Measurements from ENCODE around the gene DHRS13.
A peak's percentile ranks its signal among the peaks of the same experiment; 100 is the strongest.

Gene DHRS13, protein sequence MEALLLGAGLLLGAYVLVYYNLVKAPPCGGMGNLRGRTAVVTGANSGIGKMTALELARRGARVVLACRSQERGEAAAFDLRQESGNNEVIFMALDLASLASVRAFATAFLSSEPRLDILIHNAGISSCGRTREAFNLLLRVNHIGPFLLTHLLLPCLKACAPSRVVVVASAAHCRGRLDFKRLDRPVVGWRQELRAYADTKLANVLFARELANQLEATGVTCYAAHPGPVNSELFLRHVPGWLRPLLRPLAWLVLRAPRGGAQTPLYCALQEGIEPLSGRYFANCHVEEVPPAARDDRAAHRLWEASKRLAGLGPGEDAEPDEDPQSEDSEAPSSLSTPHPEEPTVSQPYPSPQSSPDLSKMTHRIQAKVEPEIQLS

DNA sequence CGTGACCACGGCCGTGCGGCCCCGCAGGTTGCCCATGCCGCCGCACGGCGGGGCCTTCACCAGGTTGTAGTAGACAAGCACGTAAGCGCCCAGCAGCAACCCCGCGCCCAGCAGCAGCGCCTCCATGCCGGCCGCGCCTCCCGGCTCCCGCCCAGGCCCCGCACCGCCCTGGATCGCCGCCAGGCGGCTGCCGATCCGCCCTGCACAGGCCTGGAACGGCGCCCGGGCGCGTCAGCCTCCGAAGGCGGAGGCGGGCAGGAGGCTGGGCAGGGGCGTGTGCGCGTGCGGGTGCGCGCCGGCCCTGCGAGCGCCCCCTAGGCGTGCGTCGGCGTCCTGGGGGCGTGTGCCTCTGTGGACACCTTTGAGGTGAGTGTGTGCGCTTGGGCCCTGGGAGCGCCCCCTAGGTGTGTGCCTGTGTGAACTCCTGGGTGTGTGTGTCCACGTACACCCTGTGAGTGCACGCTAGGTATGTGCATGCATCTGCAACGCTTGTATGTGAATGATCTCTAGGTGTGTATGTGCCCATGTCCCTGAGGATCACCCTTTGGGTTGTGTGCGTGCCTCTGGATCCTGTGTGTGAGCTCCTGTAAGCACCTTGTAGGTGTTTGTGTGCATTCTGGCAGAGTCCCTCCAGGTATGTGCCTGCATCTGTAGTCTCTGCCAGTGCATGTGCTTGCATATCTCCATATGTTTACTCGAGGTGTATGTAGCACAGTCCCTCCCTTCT is at the start of gene DHRS13:
Gene DHRS13 (minus strand): TSS at position 261 of the 727 bp plus-strand sequence. CDS start 135 bp downstream, at position 126.
- no peak for DNase-seq

DNA sequence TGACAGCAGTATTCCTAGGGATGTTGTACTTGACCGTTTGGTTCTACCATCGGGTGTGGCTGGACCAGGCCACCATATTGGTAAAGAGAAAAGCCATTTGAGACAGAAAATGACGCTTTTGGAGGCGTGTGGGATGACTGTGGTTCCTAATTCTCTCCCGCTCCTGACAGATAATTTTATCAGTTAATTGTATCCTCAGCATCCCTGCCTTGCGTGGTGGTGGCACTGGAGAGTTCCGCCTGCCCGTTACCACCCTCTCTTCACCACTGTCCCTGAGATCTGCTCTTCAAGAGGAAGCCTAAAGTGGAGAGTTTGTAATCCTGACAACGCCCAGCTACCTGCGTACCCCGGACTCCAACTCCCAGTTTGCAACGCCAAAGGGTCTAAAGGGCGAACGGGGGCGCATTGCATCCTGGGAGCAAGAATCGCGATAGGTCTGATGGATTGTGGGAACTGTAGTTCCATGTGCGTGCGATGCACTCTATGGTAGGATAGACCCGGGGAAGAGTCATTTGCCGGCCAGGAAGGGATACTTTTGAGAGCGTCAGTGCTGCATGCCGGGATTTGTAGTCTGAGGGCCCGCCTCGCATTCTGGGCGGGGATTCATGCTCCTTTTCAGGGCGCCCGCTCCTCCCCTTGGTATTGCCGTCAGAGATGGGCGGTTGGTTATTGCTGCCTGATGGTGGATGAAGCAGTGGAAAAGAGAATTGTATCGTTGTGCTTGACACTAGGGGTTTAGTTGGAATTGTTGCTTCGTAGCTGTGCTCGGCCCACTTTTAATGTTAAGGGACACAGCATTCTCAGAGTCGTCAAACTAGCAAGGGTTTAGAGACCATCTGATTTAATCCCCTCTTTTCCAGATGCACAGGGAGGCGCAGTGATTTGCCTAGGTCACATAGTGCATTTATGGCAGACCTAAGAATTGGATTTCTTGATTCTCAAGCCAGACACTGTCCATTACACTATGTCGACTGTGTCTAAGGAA is 49.4 kb upstream of the DHRS13 start:
- DNase-seq = peak; percentile 100

GRCh38 chr17:28951428-28951990 is 48.6 kb upstream of the DHRS13 start, which contains the start of gene PHF12:
PHF12 (minus strand) TSS chr17:28951518; CDS start chr17:28950960, 558 bp downstream.
- peak; percentile 99 for DNase-seq

DNA sequence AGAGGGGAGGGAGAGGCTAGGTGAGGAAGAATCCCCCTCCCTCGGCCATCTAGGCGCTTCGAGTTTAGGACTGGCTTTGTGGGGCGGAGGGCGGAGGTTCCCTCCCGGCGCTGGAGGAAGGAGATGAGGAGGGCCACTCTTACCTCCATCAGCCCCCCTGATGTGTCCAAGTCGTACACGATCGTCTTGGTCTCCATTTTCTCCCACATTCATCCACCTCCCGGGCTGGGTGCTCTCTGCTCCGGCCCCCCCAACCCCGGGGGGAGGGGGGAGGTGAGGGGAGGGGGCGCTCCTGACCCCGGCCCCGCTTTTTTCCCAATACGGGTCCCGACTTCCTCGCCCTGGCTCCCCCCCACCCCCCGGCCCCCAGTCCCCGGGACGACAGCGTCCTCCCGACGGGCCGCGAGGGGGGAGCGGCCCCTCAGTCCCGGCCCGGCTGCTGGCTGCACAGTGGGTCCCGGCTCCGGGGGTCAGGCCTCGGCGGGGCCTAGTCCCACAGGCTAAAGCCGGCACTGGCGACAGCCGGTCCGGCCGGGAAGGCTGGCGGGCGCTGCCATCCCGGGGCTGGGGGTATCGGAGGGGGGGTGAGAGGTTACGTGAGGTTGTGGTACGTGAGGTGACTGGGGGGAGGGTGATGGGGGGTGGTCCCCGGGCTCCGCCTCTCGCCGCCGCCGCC is 48.0 kb upstream of the DHRS13 start:
- DNase-seq = no peak

DNA sequence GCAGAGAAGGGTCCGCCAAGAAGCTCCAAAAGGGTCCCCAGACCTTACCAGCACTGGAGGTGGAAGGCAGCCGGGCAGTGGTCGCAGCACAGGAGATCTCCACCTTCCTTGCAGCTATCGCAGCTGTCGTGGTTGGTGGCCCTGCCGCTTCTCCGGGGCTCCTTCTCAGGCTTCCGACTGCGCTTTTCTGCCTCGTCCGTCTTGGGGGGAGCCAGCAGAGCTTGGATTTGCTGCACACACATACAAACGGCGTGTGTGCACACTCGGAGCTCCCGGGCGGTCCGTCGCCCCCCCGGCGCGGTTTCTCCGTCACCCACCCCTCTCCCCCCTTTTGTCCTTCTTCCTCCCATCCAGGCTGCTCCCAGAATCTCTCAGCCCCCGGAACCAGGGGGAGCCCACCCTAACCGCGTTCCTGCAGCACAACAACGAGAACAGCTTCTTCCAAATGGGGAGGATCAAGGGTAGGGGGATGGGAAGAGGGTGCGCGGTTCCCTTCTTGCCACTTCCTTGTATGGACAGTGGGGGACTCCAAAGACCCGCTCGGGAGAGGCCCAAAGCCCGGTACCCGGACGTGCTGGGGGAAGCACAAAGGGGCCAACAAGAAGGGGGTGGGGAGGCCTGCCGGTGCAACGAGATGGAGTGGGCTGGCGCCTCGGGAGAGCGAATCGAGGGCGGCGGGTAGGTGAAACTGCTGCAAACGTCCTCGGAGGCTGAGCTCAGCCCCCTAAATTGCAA is 47.3 kb upstream of the DHRS13 start:
- DNase-seq = no peak

- DNase-seq = no peak
Observed at GRCh38 chr17:28949185-28950016, 46.5 kb upstream of the DHRS13 start.

- no peak for DNase-seq
Observed at GRCh38 chr17:28948873-28949184, 46.0 kb upstream of the DHRS13 start.

DNA sequence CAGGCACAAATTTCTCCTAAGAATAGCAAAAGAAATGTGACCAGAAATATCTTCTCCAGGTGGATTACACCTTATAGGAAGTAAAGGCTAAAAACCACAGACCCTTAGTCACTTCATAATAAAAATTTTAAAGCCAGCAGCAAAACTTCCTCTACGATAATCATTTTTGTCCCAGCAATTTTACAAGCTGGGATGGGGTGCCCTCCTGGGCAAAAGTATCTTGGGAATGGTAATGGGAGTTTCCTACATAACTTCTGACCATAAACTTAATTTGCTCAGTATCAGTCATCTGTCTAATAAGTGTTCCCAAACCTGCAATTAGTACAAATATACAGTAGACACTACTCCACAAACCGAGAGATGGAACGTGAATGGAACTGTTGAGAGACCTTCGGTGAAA is 45.5 kb upstream of the DHRS13 start:
- no peak for DNase-seq

DNA sequence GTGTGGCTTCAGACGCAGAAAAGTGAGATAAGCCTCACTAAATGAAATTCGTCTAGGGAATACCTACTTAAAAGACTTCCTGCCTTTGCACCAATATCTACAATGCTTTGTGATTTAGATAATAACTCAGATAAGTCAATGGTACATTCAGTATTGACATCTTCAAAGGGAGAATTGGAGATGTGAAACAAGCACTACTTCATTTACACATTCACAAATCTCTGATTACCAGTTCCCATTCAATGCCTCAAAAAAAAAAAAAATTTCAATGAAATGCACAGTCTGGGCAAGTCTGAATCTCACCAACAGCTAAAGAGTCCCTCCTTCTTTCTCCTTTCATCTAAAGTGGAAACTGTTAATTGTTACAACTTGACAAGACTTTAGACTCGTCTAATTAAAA is 44.8 kb upstream of the DHRS13 start:
- no peak for DNase-seq

GRCh38 chr17:28946239-28946638 is 43.4 kb upstream of the DHRS13 start:
- no peak for DNase-seq

DNA sequence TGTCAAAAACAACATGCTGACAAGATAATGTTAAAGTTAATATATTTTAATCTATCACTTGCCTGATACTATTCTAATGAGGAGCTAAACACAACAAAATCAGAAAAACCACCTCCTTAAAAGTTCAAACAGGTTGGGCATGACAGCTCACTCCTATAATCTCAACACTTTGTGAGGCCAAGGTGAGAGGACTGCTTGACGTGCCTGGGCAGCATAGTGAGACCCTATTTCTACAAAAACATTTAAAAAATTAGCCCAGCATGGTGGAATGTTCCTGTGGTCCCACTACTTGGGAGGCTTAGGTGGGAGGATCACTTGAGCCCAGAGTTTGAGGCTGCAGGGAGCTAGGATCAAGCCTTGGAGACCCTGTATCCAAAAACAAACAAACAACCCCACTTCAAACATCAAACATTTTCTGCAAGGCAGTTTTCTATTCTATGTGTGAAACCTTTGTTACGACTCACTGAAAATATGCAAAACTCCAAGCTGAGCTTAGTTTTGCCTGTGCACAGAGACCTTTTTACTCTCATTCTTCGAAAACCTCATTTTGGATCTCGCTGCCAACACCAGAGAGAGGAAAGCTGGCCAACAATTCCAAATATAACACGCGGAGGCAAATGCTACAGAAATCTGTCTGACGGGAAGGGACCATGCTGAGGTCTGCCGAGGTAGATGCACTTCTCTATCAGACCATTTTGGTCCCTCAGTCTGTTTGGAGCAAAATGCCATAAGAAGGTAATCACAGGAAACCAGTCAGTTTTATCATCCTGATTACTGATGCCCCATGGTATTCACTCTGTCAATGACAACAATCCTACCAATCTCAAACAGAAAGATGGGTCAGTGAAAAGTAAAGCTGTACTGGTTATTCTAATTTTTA is 42.2 kb upstream of the DHRS13 start:
- no peak for DNase-seq

DNA sequence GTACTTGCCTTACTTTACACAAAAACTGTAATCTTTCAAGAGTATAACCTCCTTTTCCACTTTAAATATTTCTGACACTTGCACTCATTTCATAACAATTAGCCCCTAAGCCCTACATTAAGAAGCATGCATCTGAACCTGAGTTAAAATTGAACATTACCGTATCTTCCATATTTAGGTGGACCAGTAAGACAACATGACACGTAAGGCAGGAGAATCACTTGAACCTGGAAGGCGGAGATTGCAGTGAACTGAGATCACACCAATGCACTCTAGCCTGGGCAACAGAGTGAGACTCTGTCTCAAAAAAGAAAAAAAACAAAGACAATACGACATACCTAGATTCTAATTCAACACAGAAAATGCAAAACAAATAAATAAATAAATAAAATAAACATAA is 41.5 kb upstream of the DHRS13 start:
- DNase-seq = no peak

- DNase-seq = no peak
Observed at GRCh38 chr17:28942925-28943324, 40.0 kb upstream of the DHRS13 start.

- no peak for DNase-seq
Observed at GRCh38 chr17:28941251-28941650, 38.4 kb upstream of the DHRS13 start.

DNA sequence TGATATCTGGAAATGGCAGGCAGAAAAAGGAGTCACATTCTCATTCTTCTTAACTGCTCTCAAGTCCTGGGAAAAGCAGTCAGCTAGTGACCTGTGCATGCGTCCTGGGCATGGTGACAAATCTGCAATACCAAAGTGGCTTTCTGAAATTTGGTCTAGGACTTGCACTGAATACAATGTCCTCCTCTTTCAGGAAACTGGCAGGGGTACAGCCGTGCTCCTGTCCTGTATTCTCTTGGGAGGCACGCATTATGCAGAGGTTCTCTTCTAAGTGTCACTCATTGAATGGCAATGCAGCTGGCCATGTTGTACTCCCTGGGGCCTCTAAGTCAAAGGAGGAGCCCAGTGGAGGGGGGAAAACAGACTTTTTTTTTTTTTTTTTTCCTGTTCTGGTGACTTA is 37.8 kb upstream of the DHRS13 start:
- no peak for DNase-seq

DNA sequence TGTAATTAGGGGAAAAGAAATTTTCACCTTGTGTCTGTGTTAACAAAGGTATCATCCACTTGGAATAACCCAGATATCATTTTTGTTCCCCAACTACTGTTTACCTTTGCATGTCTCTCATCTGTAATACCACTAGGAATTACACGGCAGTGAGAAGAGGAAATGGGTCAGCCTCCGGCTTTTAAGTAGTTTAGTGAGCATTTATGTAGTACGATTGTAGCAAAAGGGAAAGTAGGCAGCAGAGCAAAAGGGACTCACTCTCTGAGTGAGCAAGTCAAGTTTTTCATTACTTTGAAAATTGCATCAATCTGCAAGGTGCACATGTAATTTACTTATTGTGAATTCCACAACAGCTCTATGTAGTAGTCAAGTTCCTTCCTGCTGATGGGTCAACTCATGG is 37.3 kb upstream of the DHRS13 start:
- no peak for DNase-seq

DNA sequence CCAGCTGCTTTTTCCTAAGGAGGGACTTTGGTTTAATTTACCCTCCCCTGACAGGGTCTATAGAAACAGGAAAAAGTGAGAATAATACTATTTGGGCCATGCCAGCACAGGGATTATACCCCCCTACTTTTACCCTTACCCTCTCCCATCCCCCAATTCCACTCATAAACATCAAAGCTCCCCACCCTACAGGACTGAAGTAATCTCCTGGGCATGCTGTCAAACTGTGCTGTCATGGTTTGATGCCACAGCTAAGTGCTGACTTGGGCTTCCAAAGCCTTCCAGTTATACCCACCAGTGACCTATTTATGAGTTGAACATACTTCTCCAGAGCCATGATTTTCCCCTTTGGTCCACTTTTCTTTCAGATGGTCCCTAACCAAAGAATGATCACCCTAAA is 35.7 kb upstream of the DHRS13 start:
- no peak for DNase-seq

- DNase-seq = no peak
Observed at GRCh38 chr17:28937044-28937729, 34.3 kb upstream of the DHRS13 start.

All from SIG-M5 (cell line).